Pulmonary artery endothelial cell (primary cell): Measurements from ENCODE around the gene TEX13A. TPM values are rescaled to one million over a fixed set of nuclear protein-coding genes. Genes with fewer than 3 reads are reported as not detected.

Experiments
- DNase-seq: peaks from one replicate; pipeline ENCODE4 v3.0.0-alpha.2; 2011; ENCODE audit warnings: low read depth, low spot score
- total RNA-seq: library from RNA; depleted of rRNA; stranded (reverse); fragments of >200 nt; gene quantifications from 2 replicates; pipeline ENCODE4 v1.2.3, GENCODE V29; 2014

The TEX13A gene
- total RNA-seq, 1 donor from 2014 or later = not detected

DNA sequence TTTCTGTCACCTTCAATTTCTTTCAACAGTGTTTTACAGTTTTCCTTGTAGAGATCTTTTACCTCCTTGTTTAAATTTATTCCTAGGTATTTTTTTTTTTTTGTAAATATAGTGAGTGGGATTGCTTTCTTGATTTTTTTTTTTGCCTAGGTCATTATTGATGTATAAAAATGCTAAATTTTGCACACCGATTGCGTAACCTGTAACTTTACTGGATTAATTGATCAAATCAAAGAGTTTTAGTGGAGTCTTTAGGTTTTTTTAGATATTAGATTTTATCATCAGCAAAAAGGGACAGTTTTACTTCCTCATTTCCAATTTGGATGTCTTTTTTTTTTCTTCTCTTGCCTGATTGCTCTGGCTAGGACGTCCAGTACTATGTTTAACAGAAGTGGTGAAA lies 40.9 kb downstream of the TEX13A start:
- DNase-seq = no peak

DNA sequence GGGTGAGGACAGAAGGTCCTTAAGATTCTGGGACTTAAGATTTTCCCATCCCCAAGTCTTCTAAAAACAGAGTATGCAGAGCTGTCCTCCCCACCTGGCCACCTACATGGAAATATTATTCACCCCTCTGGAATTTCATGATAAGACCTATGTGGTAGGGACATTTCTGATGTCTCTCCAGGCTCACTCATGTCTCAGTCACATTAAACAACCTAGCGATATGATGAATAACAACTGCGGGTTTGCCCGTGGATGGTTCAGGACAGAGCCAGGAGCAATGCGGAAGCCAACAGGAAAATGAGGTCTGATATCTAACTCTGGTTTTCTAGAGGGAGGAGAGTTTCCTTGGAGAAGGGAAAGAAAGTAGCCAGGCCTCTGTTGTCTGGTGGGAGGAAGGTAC lies 47.4 kb downstream of the TEX13A start:
- no peak for DNase-seq
